D721Med (cell line): ENCODE measurements around the gene IFNA14.
A peak's percentile ranks its signal among the peaks of the same experiment; 100 is the strongest.

ENCODE experiments used
- DNase-seq: peaks from one replicate; pipeline ENCODE4 v3.0.0; 2011; ENCODE audit warnings: low spot score; ENCODE audit not compliant: insufficient read length
- FAIRE-seq: peaks from 2 replicates; lab custom pipeline; 2011; peaks lifted over from hg19 to GRCh38; lab: Jason Lieb, UNC
- TF ChIP-seq, protein P1 (sequence below): IDR thresholded peaks from 2 replicates; pipeline ENCODE4 v1.5.1; 2012; ENCODE audit warnings: mild to moderate bottlenecking, control low read depth; ENCODE audit not compliant: insufficient read depth; ENCODE audit errors: missing control alignments

IFNA14 gene

DNA sequence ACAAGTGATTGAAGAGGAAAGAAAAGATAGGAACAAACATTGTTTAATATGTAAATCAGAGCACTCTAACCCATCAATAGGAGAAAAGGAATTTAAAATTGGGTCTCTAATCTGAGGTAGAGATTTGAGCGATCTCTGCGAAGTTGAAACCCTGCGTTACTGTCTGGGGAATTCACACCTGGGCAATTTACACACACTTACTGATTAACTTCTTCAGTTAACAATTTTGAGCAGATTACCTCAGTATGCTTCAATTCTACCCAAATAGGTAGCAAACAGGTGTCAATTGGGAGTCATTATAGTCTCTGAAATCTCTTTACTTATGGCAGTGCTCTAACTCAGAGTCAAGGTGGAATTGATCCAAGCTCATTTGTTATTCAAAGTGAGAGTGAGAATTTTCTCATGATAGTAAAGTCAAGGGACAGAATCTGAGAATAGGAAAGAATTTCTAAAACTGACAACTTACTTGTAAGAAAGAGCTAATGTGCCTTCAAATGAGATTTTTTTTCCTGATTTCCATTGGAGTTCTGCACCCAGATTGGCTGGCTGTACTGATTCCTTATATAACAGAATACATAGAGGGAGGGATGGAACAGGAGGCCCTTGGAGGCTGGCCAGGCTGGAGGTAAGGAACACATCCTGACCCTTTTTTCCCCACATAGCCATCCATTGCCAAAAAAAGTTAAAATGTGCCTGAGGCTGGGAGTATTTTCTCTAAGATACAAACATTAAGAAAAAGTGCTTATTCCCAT, 27.1 kb upstream of the IFNA14 start:
- TF ChIP-seq, protein P1, sequence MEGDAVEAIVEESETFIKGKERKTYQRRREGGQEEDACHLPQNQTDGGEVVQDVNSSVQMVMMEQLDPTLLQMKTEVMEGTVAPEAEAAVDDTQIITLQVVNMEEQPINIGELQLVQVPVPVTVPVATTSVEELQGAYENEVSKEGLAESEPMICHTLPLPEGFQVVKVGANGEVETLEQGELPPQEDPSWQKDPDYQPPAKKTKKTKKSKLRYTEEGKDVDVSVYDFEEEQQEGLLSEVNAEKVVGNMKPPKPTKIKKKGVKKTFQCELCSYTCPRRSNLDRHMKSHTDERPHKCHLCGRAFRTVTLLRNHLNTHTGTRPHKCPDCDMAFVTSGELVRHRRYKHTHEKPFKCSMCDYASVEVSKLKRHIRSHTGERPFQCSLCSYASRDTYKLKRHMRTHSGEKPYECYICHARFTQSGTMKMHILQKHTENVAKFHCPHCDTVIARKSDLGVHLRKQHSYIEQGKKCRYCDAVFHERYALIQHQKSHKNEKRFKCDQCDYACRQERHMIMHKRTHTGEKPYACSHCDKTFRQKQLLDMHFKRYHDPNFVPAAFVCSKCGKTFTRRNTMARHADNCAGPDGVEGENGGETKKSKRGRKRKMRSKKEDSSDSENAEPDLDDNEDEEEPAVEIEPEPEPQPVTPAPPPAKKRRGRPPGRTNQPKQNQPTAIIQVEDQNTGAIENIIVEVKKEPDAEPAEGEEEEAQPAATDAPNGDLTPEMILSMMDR, result no peak

DNA sequence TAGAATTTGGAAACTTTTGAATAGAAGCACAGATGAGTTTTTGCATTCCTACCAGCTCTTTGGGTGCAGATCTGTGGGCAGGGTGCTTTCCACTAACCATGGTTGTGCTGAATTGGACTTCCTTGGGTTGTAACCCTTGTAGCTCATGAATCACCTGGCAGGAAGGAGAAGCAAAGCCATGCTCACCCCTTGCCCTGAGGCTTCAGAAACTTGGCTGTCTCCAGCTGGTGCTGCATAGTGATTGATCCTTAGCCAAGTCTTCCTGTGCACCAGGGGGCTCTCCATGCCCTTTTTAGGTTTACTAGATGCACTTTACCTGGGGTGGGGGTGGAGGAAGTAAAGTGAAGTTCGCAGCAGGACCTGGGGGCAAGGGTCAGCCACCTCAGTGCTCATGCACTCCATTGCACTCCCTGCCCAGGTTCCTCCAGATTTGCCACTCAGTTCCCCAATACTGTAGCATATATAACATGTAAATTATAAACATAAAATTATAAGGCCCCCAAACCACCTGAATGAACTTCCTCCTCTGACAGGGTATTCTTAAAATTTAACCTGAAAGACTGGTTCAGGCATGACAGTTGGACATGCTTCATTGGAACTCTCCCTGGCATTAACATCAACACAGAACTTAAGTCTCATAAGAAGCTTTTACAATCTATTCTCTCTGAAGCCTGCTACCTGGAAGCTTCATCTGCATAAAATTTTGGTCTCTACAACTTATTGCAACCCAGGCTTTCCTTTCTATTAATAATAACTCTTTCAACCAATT, 25.8 kb upstream of the IFNA14 start:
- TF ChIP-seq, protein P1, result no peak
- FAIRE-seq, result no peak
- no peak for DNase-seq

More for the DNA sequence above, 27.1 kb upstream of the IFNA14 start:
- FAIRE-seq, result no peak
- no peak for DNase-seq

DNA sequence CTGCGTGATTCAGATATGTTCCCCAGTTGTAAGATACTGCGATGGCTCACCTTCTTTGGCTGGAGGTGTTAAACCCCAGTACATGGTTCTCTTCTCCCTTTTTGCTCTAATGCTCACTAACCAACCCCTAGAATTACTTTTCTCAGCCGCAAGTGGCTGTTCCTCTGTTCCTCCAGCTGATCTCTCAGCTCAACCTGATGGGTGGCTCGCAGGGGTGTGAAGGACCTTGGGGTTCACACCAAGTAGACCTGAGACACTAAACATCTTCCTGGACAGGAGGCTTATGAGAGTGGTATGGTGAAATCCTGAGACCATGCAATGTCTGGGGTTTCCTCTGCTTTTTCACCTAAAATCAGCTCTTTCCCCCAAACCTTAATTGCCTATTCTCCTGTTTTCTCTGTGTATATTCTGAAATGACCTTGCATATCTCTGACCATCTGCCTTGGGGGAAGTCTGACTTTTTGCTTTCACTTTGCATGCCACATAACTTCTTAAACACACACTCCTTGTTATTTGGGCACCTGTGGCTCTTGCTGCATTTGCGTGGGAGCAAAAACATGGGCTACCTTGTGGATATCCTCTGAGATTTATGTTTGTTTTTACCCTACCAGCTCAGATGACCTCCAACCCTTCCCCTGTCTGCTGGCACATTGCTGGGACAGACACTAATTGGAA, 15.9 kb upstream of the IFNA14 start:
- FAIRE-seq (no peak), DNase-seq (no peak)
- TF ChIP-seq, protein P1, result no peak

DNA sequence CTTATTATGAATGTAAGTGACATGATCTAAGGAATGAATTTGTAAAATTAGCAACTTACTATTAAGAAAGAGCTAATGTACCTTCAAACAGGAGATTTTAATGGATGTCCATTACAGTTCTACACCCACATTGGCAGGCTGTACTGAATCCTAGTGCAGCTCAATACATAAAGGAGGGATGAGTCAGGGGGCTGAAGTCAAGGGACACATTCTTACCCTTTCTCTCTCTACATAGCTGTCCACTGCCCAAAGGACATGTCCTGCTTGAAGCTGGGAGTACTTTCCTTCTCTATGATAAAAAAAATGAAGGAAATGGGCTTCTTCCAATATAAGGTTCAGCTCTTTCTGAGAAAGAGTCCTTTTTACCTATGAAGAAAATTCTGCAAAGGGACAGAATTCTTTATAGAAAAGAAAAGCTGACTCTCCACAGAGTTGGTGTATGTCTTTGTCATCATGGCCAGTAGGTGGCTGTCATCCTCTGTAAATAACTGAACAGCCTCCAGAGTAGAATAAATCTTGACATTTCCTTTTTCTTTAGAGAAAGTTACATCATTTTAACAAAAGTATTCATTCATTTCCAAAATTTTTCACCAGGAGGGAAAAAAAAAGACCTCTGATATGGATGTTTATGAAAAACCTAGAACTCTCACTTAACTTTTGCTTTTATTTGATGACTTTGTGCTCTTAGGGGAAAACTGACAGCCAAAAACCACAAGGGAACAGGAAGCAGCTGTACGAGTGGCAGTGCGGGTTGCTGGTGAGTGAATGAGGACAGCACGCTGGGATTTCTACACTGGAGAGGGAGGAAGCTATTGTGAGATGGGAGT, 13.1 kb upstream of the IFNA14 start:
- DNase-seq (no peak), FAIRE-seq (no peak)
- TF ChIP-seq, protein P1, result peak; percentile 56

DNA sequence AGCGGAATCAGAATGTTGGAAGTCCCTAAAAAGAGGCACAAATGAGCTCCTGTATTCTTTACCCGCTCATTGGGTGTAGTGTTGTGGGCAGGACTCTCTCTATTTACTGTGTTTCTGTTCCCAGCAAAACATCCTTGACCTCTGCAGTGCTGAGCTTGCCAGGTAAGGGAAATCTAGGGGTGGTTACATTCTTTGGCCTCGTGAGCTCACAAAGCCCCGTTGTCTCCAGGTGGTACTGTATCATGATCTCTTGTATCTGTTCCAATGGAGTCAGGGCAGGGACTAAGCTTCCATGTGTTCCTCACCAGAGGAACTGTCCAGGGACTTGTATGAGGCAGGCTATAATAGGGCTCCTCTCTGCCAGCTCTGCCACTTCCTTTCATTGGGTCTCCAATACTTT, 11.8 kb upstream of the IFNA14 start:
- TF ChIP-seq, protein P1, result no peak
- FAIRE-seq (no peak), DNase-seq (no peak)

DNA sequence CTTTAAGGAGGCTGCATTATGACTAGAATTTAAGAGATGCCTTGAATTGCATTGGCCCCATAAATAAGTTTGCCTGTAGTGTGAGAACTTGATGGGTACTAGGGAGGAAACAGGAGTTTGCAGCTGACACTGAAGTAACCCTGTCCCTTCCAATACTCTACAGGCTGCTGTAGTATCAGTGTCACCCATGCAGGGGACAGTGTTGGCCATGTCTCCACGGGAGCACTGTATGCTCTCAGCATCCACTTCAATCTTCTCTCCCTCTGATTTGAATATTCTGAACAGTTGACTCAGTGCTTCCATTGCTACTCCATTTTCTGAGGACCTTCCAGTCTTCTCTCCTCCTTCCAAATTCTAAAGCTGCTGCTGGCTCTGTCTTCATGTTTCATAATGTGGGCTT, 11.4 kb upstream of the IFNA14 start:
- FAIRE-seq (no peak), DNase-seq (no peak)
- TF ChIP-seq, protein P1, result no peak
